Uterus (tissue), 4 donors: Measurements from ENCODE around the gene HAVCR1. TPM values are rescaled to one million over a fixed set of nuclear protein-coding genes. Genes with fewer than 3 reads are reported as not detected.
"Not testable (repeated sequence)": the region's sequence is repeated elsewhere in the genome, so short reads cannot be mapped to it uniquely, and the experiment has no call there.

Experiments used
- DNase-seq, 2 donors: peaks; one replicate each; pipeline ENCODE4 v3.0.0-alpha.2; 2019 to 2020
- H3K27ac ChIP-seq, 2 donors: fragments of 200-600 bp; sonication (generic); 1 replicate in 1 of 2; 2 replicates in 1 of 2; pipeline ENCODE4 v1.5.1; 2016 to 2018
- H3K27me3 ChIP-seq, 2 donors: fragments of 200-600 bp; sonication (generic); one replicate each; pipeline ENCODE4 v1.5.1; 2018 to 2019; ENCODE audit warnings: control low read depth in 1 of 2
- H3K36me3 ChIP-seq, 2 donors: fragments of 200-600 bp; sonication (generic); one replicate each; pipeline ENCODE4 v1.5.1; 2019; ENCODE audit warnings: control low read depth in 1 of 2
- H3K4me1 ChIP-seq, 2 donors: fragments of 200-600 bp; sonication (generic); one replicate each; pipeline ENCODE4 v1.5.1; 2018 to 2019; ENCODE audit warnings: control low read depth in 1 of 2
- H3K4me3 ChIP-seq, 2 donors: fragments of 200-600 bp; sonication (generic); 1 replicate in 1 of 2; 2 replicates in 1 of 2; pipeline ENCODE4 v1.5.1; 2018 to 2019; ENCODE audit warnings: mild to moderate bottlenecking in 1 of 2
- H3K9me3 ChIP-seq, 2 donors: fragments of 200-600 bp; sonication (generic); one replicate each; pipeline ENCODE4 v1.5.1; 2019; ENCODE audit warnings: control low read depth in 1 of 2
- CTCF ChIP-seq, 4 experiments: fragments of 200-600 bp in 2 of 4; fragments of 450-650 bp in 2 of 4; sonication (generic) in 2 of 4; IDR thresholded peaks; one replicate each; pipeline ENCODE4 v1.5.1; 2016 to 2019; ENCODE audit warnings: antibody characterized with exemption in 4 of 4, mild to moderate bottlenecking in 2 of 4, moderate library complexity in 1 of 4
- POLR2A ChIP-seq, 2 donors: fragments of 450-650 bp; IDR thresholded peaks; one replicate each; pipeline ENCODE4 v1.6.1; 2016; ENCODE audit warnings: antibody characterized with exemption in 2 of 2, mild to moderate bottlenecking in 1 of 2, moderate library complexity in 1 of 2
- intact Hi-C: fragments of 100-400 bp; cut with DNase I; formaldehyde crosslinking; loops from one replicate; pipeline ENCODE4 v1.15.1; 2023; ENCODE audit warnings: low total_unique reads
- total RNA-seq, 4 donors: library from RNA; depleted of rRNA in 3 of 4; stranded (reverse); fragments of >200 nt in 3 of 4; gene quantifications; one replicate each; pipeline versions ENCODE4 v1.1.0 to v1.2.4, GENCODE V29; 2014 to 2023
- donor health status: DM: yes; HTN: yes; CAD: no.

Gene HAVCR1
- total RNA-seq, 4 donors from 2014 or later: 0.55 TPM; not detected in 3

DNA sequence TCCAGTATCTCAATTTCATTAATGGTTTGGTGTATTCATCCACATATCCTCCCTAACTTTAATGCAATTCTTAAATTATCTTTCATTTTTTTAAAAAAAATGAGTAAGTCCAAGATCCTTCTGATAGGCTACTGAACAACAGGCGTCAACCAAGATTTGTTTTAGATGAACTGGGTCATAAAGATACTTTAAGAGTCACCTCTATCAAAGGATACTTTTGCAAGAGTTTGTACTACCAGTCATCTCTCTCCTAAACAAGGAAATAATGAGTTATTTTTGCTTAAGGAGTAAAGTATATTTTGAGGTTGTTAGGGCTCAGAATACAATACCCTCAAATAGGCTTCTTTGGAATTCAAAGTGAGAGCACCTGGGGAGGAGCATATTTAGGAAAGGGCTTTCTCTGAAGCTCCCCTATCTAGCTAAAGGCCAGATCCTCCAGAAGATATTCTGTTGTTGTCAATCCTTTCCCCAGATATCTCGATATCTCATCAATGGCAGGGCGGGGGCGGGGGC lies 25.8 kb downstream of the HAVCR1 start:
- Histone ChIP-seq H3K4me1 (no peaks in the 10 kb centered on the region), H3K4me3 (no peak overlapping the region), H3K27ac (no peak overlapping the region), H3K36me3 (no peaks in the 10 kb centered on the region), H3K27me3 (no peaks in the 10 kb centered on the region), H3K9me3 (no peaks in the 10 kb centered on the region)
- intact Hi-C loops: no loop called here
- no peak for DNase-seq
- TF ChIP-seq POLR2A (IDR thresholded peaks at IDR 0.05) (no peak), CTCF (IDR thresholded peaks at IDR 0.05) (no peak)

GRCh38 chr5:157030692-157031091 lies 28.2 kb downstream of the HAVCR1 start:
- Histone ChIP-seq H3K4me1 (no peaks in the 10 kb centered on the region), H3K27me3 (no peaks in the 10 kb centered on the region), H3K9me3 (no peaks in the 10 kb centered on the region), H3K36me3 (no peaks in the 10 kb centered on the region), H3K4me3 (no peak overlapping the region), H3K27ac (no peak overlapping the region)
- intact Hi-C loops: no loop called here
- TF ChIP-seq POLR2A (IDR thresholded peaks at IDR 0.05) (no peak), CTCF (IDR thresholded peaks at IDR 0.05) (no peak)
- no peak for DNase-seq

DNA sequence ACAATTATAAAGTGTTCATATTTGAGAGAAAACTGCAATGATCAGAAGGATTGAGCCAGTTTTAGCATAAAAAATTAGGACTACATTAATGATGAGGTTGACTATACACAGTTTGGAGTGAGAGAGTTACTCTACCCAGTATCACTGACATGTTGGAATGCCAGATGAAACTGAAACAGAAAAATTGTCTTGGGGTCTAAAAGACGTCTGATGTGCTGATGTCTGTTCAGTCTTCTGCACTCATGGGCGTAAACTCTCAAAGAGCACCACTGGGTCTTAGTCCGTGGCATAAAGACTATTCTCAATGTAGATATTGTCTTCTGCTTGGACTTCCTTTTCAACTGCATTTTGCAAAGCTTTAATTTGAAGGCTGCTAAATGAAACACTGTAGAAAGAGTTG lies 29.5 kb downstream of the HAVCR1 start:
- H3K36me3 ChIP-seq: no peaks in the 10 kb centered on the region
- intact Hi-C loops: no loop called here
- no peak for DNase-seq
- H3K27ac ChIP-seq: no peak overlapping the region
- no peaks in the 10 kb centered on the region for H3K9me3 ChIP-seq
- no peak overlapping the region for H3K4me3 ChIP-seq
- H3K27me3 ChIP-seq: no peaks in the 10 kb centered on the region
- no peaks in the 10 kb centered on the region for H3K4me1 ChIP-seq
- TF ChIP-seq CTCF (IDR thresholded peaks at IDR 0.05): no peak
- no peak for TF ChIP-seq POLR2A (IDR thresholded peaks at IDR 0.05)

DNA sequence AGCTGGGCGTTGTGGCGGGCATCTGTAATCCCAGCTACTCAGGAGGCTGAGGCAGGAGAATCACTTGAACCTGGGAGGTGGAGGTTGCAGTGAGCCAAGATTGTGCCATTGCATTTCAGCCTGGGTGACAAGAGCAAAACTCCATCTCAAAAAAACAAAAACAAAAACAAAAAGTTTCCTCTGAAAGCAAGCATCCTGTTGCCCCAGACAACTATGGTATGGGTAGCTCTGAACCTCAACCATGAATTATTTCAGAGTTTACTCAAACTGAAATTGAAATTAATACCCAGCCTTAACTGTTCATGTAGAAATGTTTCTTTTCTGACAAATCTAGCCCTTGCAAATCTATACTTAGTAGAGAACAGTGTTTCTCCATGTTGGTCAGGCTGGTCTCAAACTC lies 31.3 kb downstream of the HAVCR1 start:
- H3K9me3 ChIP-seq, H3K27ac ChIP-seq, intact Hi-C loops, H3K36me3 ChIP-seq, H3K27me3 ChIP-seq, H3K4me3 ChIP-seq, DNase-seq, H3K4me1 ChIP-seq: not testable (repeated sequence)

DNA sequence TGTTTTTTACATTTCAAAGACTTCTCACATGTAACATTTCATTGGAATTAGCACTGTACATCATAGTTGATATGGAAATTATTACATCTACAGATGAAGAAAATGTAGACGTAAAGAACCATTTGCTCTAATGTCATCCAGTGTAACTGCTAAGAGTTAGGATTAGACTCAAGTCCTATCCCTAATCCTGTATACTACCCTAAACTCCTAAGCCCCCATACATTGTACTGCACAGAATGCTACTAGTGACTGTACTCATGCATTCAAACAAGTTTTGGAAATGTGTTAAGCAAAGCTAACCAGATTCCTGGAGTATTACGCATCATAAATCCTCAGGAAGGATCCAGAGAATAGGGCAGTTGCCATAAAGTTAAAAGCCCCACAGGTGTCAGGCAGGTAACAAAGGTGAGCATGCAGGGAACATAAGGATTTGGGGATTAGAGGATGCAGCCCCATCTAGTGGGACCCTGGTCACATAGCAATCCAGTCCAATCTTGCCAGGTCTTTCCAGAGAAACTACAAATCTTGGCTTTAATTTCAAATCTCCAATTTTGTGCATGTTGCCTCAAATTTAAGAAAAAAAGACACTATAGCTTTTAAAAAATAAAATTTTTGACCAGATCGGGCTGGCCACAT lies 32.0 kb downstream of the HAVCR1 start:
- H3K4me3 ChIP-seq: no peak overlapping the region
- no peaks in the 10 kb centered on the region for H3K27me3 ChIP-seq
- H3K4me1 ChIP-seq: no peaks in the 10 kb centered on the region
- DNase-seq: no peak
- no peak overlapping the region for H3K27ac ChIP-seq
- no peaks in the 10 kb centered on the region for H3K9me3 ChIP-seq
- intact Hi-C loops: no loop called here
- TF ChIP-seq POLR2A (IDR thresholded peaks at IDR 0.05): no peak
- TF ChIP-seq CTCF (IDR thresholded peaks at IDR 0.05): no peak
- no peaks in the 10 kb centered on the region for H3K36me3 ChIP-seq
